ENCODE results near the gene BCAT1.
"Not testable (repeated sequence)": the region's sequence is repeated elsewhere in the genome, so short reads cannot be mapped to it uniquely, and the experiment has no call there.

Gene BCAT1

DNA sequence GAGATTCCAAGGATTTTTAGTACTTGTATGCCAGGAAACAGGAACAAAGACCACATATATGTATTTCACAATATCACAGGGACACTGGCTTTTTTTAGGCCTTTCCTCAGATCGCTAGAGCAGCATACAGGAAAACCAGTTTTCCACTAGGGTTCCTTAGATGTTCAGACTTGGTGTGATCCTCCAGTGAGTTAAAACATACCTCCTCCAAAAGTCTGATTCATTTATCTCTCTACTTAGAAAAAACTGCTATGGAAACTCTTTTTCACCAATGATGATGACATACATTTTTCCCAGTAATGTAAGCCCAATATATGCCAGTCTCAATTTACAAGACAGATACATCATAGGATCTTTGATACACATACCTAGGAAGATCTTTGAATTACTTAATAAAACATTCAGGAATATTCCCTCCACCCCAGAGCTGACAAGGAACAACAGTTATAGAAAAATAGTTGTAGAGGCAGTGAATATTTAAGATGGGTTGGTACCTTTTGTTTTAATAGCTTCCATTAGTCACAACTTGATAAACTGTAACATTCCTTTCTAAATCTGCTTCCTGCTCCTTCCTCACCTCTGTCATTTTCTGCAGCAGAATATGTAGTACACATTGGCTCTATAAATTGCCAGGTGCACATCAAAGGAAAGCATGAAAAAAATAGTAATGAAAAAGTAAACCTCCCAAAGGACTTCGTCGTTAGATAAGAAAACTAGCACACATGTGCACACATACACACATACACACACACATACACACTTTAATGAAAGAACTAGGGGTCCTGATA, 27.5 kb downstream of the BCAT1 start:
- Mint-ChIP-seq H3K9me3 (no peaks in the 10 kb centered on the region), H3K4me3 (peak overlapping the region; percentile 50), H3K4me1 (ENCODE audit: low read depth) (peaks cover 50% of the 10 kb centered on the region), H3K27me3 (peaks cover 4% of the 10 kb centered on the region), H3K36me3 (ENCODE audit: low read depth) (peaks cover 7% of the 10 kb centered on the region), H3K27ac (peak overlapping the region; percentile 91)

DNA sequence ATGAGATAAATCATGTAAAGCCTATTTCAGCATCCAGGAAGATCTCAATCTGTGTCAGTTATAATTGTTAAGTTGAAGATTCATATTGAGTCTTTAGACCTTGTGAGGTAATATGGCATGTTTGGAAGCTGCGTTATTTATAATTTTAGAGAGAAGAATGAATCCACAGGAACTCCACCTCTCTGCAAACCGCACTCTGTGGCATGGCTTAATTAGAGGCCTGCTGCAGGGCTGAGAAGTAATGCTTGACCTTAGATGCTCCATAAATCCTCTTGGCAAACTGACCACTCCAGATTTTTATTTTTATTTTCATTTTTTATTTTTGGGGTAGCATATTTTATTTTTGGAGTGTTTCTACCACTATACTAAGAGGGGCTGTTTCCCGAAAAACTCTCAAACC, 28.8 kb downstream of the BCAT1 start:
- Mint-ChIP-seq H3K27me3 (peaks cover 8% of the 10 kb centered on the region), H3K9me3 (no peaks in the 10 kb centered on the region), H3K4me3 (peak overlapping the region; percentile 17), H3K4me1 (ENCODE audit: low read depth) (peaks cover 50% of the 10 kb centered on the region), H3K36me3 (ENCODE audit: low read depth) (peaks cover 7% of the 10 kb centered on the region), H3K27ac (peak overlapping the region; percentile 91)

- Mint-ChIP-seq H3K36me3 (ENCODE audit: low read depth) (peaks cover 4% of the 10 kb centered on the region), H3K27me3 (peaks cover 9% of the 10 kb centered on the region), H3K4me1 (ENCODE audit: low read depth) (peaks cover 50% of the 10 kb centered on the region), H3K4me3 (peak overlapping the region; percentile 37), H3K27ac (peak overlapping the region; percentile 91), H3K9me3 (no peaks in the 10 kb centered on the region)
Measured at GRCh38 chr12:24919346-24920001, 29.4 kb downstream of the BCAT1 start.

DNA sequence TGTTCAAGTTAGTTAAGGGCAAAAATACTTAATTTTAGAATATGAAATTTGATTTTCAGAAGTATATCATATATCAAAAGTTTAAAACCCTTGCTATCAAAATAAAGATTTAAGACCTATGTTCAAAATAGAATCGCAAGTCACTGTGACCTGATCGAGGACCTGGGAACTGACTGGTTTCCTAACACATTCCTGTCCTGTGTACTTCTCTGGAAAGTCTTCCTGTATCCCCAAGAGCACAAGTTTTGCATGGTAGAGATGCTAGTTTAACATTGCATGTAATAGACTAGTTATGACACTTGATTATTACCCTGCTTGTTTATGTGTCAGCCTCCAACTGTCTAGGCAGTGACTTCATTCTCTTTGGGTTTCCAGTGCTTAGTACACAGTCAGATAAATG, 30.3 kb downstream of the BCAT1 start:
- H3K4me1 Mint-ChIP-seq (ENCODE audit: low read depth) = peaks cover 52% of the 10 kb centered on the region
- H3K4me3 Mint-ChIP-seq = no peak overlapping the region
- peaks cover 9% of the 10 kb centered on the region for H3K27me3 Mint-ChIP-seq
- H3K36me3 Mint-ChIP-seq (ENCODE audit: low read depth) = peaks cover 4% of the 10 kb centered on the region
- H3K27ac Mint-ChIP-seq = peak overlapping the region; percentile 91
- no peaks in the 10 kb centered on the region for H3K9me3 Mint-ChIP-seq

DNA sequence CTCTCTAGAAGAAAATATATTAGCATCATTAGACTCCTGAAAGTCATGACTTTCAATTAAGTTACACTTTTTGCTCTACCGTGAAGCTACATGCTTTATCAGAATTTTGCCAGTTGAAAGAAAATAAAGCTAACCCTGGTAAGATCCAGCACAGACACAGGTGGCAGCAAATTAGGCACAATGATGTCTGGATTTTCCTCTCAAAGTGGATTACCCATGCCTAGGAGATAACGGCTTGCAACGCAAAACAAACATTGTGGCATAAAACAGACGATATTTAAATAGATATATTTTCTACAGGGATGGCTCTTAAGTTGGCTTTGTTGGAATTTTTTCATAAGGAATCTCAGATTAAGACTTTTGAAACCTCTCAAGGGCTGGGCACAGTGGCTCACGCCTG, 33.4 kb downstream of the BCAT1 start:
- no peak overlapping the region for H3K27ac Mint-ChIP-seq

GRCh38 chr12:24913953-24914352, 34.9 kb downstream of the BCAT1 start:
- Mint-ChIP-seq H3K27ac (no peak overlapping the region), H3K36me3 (ENCODE audit: low read depth) (no peaks in the 10 kb centered on the region), H3K27me3 (peaks cover 9% of the 10 kb centered on the region), H3K9me3 (no peaks in the 10 kb centered on the region), H3K4me1 (ENCODE audit: low read depth) (peaks cover 12% of the 10 kb centered on the region), H3K4me3 (no peak overlapping the region)

More for the DNA sequence above, 33.4 kb downstream of the BCAT1 start:
- peaks cover 9% of the 10 kb centered on the region for H3K27me3 Mint-ChIP-seq
- H3K4me1 Mint-ChIP-seq (ENCODE audit: low read depth) = peaks cover 28% of the 10 kb centered on the region
- no peaks in the 10 kb centered on the region for H3K9me3 Mint-ChIP-seq
- H3K4me3 Mint-ChIP-seq = no peak overlapping the region
- H3K36me3 Mint-ChIP-seq (ENCODE audit: low read depth) = peaks cover 3% of the 10 kb centered on the region

GRCh38 chr12:24913130-24913529, 35.8 kb downstream of the BCAT1 start:
- H3K9me3 Mint-ChIP-seq = no peaks in the 10 kb centered on the region
- H3K36me3 Mint-ChIP-seq (ENCODE audit: low read depth) = no peaks in the 10 kb centered on the region
- peaks cover 9% of the 10 kb centered on the region for H3K27me3 Mint-ChIP-seq
- peaks cover 7% of the 10 kb centered on the region for H3K4me1 Mint-ChIP-seq (ENCODE audit: low read depth)
- no peak overlapping the region for H3K4me3 Mint-ChIP-seq
- no peak overlapping the region for H3K27ac Mint-ChIP-seq

- Mint-ChIP-seq H3K4me1 (ENCODE audit: low read depth) (peaks cover 3% of the 10 kb centered on the region), H3K27me3 (peaks cover 5% of the 10 kb centered on the region), H3K9me3 (no peaks in the 10 kb centered on the region), H3K4me3 (no peak overlapping the region), H3K36me3 (ENCODE audit: low read depth) (no peaks in the 10 kb centered on the region), H3K27ac (no peak overlapping the region)
Measured at GRCh38 chr12:24911271-24911791, 37.6 kb downstream of the BCAT1 start.

GRCh38 chr12:24910192-24910591, 38.7 kb downstream of the BCAT1 start:
- H3K4me3 Mint-ChIP-seq; H3K27me3 Mint-ChIP-seq; H3K9me3 Mint-ChIP-seq; H3K36me3 Mint-ChIP-seq (ENCODE audit: low read depth); H3K27ac Mint-ChIP-seq; H3K4me1 Mint-ChIP-seq (ENCODE audit: low read depth): not testable (repeated sequence)

DNA sequence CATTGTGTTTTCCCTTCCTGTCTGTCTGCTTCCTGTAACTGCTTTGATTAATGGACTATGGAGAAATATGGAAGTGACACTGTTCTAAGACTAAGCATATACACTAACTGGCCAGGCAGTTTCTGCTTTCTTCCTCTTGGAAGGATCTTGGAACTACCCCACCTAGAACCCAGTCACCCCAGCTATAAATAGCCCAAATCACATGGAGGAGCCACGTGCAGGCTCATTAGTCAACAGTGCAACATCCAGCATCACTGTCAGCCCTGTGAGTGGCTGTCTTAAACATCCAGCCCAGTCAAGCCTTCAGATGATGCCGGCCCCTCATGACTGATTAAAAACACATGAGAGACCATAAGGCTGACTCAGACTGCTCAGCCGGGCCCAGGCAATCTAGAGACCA, 39.2 kb downstream of the BCAT1 start:
- Mint-ChIP-seq H3K9me3 (no peaks in the 10 kb centered on the region), H3K36me3 (ENCODE audit: low read depth) (no peaks in the 10 kb centered on the region), H3K4me1 (ENCODE audit: low read depth) (peaks cover 3% of the 10 kb centered on the region), H3K4me3 (no peak overlapping the region), H3K27ac (no peak overlapping the region), H3K27me3 (no peaks in the 10 kb centered on the region)

DNA sequence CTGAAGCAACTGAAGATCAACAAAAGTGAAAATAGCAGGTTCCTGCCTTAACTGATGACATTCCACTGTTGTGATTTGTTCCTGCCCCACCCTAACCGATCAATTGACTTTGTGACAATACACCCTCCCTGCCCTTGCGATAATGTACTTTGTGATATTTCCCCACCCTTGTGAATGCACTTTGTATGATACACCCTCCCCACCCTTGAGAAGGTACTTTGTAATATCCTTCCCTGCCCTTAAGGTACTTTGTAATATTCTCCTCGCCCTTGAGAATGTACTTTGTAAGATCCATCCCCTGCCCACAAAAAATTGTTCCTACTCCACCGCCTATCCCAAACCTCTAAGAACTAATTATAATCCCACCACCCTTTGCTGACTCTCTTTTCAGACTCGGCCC, 41.4 kb downstream of the BCAT1 start:
- Mint-ChIP-seq H3K27me3 (peaks cover 8% of the 10 kb centered on the region), H3K36me3 (ENCODE audit: low read depth) (no peaks in the 10 kb centered on the region), H3K4me3 (no peak overlapping the region), H3K9me3 (no peaks in the 10 kb centered on the region), H3K27ac (no peak overlapping the region), H3K4me1 (ENCODE audit: low read depth) (peaks cover 14% of the 10 kb centered on the region)

- Mint-ChIP-seq H3K36me3 (ENCODE audit: low read depth) (no peaks in the 10 kb centered on the region), H3K4me1 (ENCODE audit: low read depth) (peaks cover 27% of the 10 kb centered on the region), H3K9me3 (no peaks in the 10 kb centered on the region), H3K27me3 (peaks cover 14% of the 10 kb centered on the region), H3K4me3 (no peak overlapping the region), H3K27ac (no peak overlapping the region)
Measured at GRCh38 chr12:24906141-24906540, 42.8 kb downstream of the BCAT1 start.

DNA sequence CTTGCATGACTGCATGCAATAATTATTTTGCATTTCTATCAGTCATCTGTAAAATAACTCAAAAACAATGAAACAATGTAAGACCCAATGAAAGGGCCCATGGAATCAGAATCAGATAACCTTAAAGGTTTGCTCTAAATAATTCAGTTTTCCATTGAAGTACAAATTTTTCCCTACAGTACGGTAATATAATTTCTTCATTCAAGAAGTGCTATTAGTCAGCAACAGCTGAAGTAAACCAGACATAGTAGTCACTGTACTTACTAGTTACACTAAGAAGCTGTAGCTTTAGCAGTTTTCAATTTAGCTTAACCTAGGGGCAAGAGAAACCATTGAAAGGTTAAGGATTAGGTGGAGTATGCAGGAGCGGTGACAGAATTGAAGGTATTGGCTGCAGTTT, 43.5 kb downstream of the BCAT1 start:
- no peak overlapping the region for H3K4me3 Mint-ChIP-seq
- H3K36me3 Mint-ChIP-seq (ENCODE audit: low read depth) = no peaks in the 10 kb centered on the region
- no peaks in the 10 kb centered on the region for H3K9me3 Mint-ChIP-seq
- H3K4me1 Mint-ChIP-seq (ENCODE audit: low read depth) = peaks cover 34% of the 10 kb centered on the region
- H3K27me3 Mint-ChIP-seq = peaks cover 18% of the 10 kb centered on the region
- H3K27ac Mint-ChIP-seq = no peak overlapping the region

DNA sequence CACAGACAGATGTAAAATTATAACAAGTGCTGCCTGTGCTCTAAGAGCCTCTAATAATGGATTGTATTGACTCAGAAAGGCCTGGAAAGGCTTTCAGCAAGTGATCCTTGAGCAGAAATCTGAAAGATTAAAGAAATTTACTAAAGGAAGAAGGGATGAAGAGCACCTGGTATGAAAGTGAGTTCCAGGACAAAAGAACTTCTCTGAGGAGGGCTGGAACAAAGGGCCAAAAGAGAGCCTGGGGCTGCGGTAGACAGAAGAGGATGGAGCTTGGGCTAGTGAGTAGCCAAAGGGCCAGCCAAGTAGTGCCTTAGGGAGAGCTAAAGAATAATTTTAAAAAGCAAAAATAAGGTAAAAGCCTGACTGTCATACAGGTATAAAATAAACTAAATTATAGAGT, 44.0 kb downstream of the BCAT1 start:
- H3K9me3 Mint-ChIP-seq = no peaks in the 10 kb centered on the region
- H3K27me3 Mint-ChIP-seq = peaks cover 18% of the 10 kb centered on the region
- H3K36me3 Mint-ChIP-seq (ENCODE audit: low read depth) = no peaks in the 10 kb centered on the region
- H3K27ac Mint-ChIP-seq = no peak overlapping the region
- H3K4me1 Mint-ChIP-seq (ENCODE audit: low read depth) = peaks cover 38% of the 10 kb centered on the region
- H3K4me3 Mint-ChIP-seq = no peak overlapping the region

- peaks cover 10% of the 10 kb centered on the region for H3K9me3 Mint-ChIP-seq
- peak overlapping the region; percentile 97 for H3K27ac Mint-ChIP-seq
- H3K4me3 Mint-ChIP-seq = peak overlapping the region; percentile 93
- peaks cover 30% of the 10 kb centered on the region for H3K27me3 Mint-ChIP-seq
- H3K4me1 Mint-ChIP-seq (ENCODE audit: low read depth) = peaks cover 51% of the 10 kb centered on the region
- H3K36me3 Mint-ChIP-seq (ENCODE audit: low read depth) = peaks cover 14% of the 10 kb centered on the region
Measured at GRCh38 chr12:24903329-24904088, 45.4 kb downstream of the BCAT1 start.
